GM23338 (cell line): ENCODE data around the gene SEL1L3. TPM values are rescaled to one million over a fixed set of nuclear protein-coding genes. Genes with fewer than 3 reads are reported as not detected.
A peak's percentile ranks its signal among the peaks of the same experiment; 100 is the strongest.

ENCODE experiments used
- ATAC-seq: fragments of 200-7000 bp; cut with Tn5 transposase; 3 replicates; pipeline ENCODE4 v1.9.1; 2020
- DNase-seq: peaks from one replicate; pipeline ENCODE4 v3.0.0-alpha.2; 2015; ENCODE audit warnings: low spot score
- H2AFZ ChIP-seq: fragments of 200-600 bp; sonication (generic); 2 replicates; pipeline ENCODE4 v1.8.0; 2016; ENCODE audit warnings: antibody characterized with exemption, mild to moderate bottlenecking, moderate library complexity
- H3F3A ChIP-seq: fragments of 200-600 bp; sonication (generic); replicated peaks from 2 replicates; pipeline ENCODE4 v1.8.0; 2017; ENCODE audit warnings: antibody characterized with exemption, mixed run types, low read depth
- H3K27ac ChIP-seq: fragments of 200-600 bp; sonication (generic); 2 replicates; pipeline ENCODE4 v1.6.1; 2016; ENCODE audit warnings: low read depth
- H3K27me3 ChIP-seq: fragments of 200-600 bp; sonication (generic); 2 replicates; pipeline ENCODE4 v1.8.0; 2016; ENCODE audit warnings: mild to moderate bottlenecking, mixed run types, moderate library complexity; ENCODE audit not compliant: insufficient read depth
- H3K36me3 ChIP-seq: fragments of 200-600 bp; sonication (generic); 2 replicates; pipeline ENCODE4 v1.8.0; 2016; ENCODE audit warnings: mild to moderate bottlenecking; ENCODE audit not compliant: insufficient read depth
- H3K4me1 ChIP-seq: fragments of 200-600 bp; sonication (generic); 2 replicates; pipeline ENCODE4 v1.8.0; 2016; ENCODE audit warnings: mild to moderate bottlenecking, moderate library complexity; ENCODE audit not compliant: insufficient read depth
- H3K4me2 ChIP-seq: fragments of 200-600 bp; sonication (generic); 2 replicates; pipeline ENCODE4 v1.7.1; 2017; ENCODE audit warnings: mixed run types
- H3K4me3 ChIP-seq: fragments of 200-600 bp; sonication (generic); 2 replicates; pipeline ENCODE4 v1.6.1; 2016; ENCODE audit warnings: mixed run types
- H3K79me2 ChIP-seq: fragments of 200-600 bp; sonication (generic); replicated peaks from 2 replicates; pipeline ENCODE4 v1.8.0; 2017; ENCODE audit warnings: mild to moderate bottlenecking; ENCODE audit not compliant: insufficient read depth
- H3K9me2 ChIP-seq: fragments of 200-600 bp; sonication (generic); 2 replicates; pipeline ENCODE4 v1.8.0; 2017; ENCODE audit not compliant: insufficient read depth
- H4K20me1 ChIP-seq: fragments of 200-600 bp; sonication (generic); replicated peaks from 2 replicates; pipeline ENCODE4 v1.8.0; 2017; ENCODE audit warnings: mild to moderate bottlenecking; ENCODE audit not compliant: insufficient read depth
- H3K27ac Mint-ChIP-seq: 2 replicates; pipeline ENCODE4 v1.8.0; 2020; ENCODE audit warnings: inconsistent platforms, mild to moderate bottlenecking, moderate library complexity, mixed read lengths
- H3K27me3 Mint-ChIP-seq: 3 replicates; pipeline ENCODE4 v1.8.0; 2022; ENCODE audit warnings: low read depth, mild to moderate bottlenecking, moderate library complexity, mixed read lengths, inconsistent platforms; ENCODE audit not compliant: insufficient read depth, poor library complexity
- H3K36me3 Mint-ChIP-seq: 3 replicates; pipeline ENCODE4 v1.8.0; 2021; ENCODE audit warnings: low read depth, mild to moderate bottlenecking, inconsistent platforms, moderate library complexity, mixed read lengths
- H3K4me1 Mint-ChIP-seq: 3 replicates; pipeline ENCODE4 v1.8.0; 2020; ENCODE audit warnings: mild to moderate bottlenecking, inconsistent platforms, mixed read lengths
- H3K4me3 Mint-ChIP-seq: 3 replicates; pipeline ENCODE4 v1.8.0; 2021; ENCODE audit warnings: moderate library complexity, mild to moderate bottlenecking, inconsistent platforms, mixed read lengths
- H3K9me3 Mint-ChIP-seq: 3 replicates; pipeline ENCODE4 v1.8.0; 2020; ENCODE audit warnings: moderate library complexity, mild to moderate bottlenecking, inconsistent platforms, mixed read lengths
- CREB1 ChIP-seq: fragments of 250-450 bp; sonication (Bioruptor Pico); IDR thresholded peaks from 2 replicates; pipeline ENCODE4 v1.5.0; 2020; ENCODE audit warnings: low read depth, mild to moderate bottlenecking, moderate library complexity
- EZH2 ChIP-seq: fragments of 200-600 bp; sonication (generic); IDR thresholded peaks from one replicate; pipeline ENCODE4 v1.8.0; 2017; ENCODE audit warnings: antibody characterized with exemption, mild to moderate bottlenecking, low read depth; ENCODE audit not compliant: unreplicated experiment
- EZH2phosphoT487 ChIP-seq: fragments of 200-600 bp; sonication (generic); IDR thresholded peaks from one replicate; pipeline ENCODE4 v1.8.1; 2018; ENCODE audit warnings: antibody characterized with exemption; ENCODE audit not compliant: unreplicated experiment
- JUNB ChIP-seq: IDR thresholded peaks from one replicate; pipeline ENCODE4 v1.6.1; 2016; ENCODE audit warnings: antibody characterized with exemption; ENCODE audit not compliant: unreplicated experiment
- NANOG ChIP-seq: IDR thresholded peaks from 2 replicates; pipeline ENCODE4 v1.6.1; 2016; ENCODE audit warnings: antibody characterized with exemption, borderline replicate concordance
- POLR2AphosphoS5 ChIP-seq: IDR thresholded peaks from 2 replicates; pipeline ENCODE4 v1.6.1; 2016; ENCODE audit warnings: antibody characterized with exemption, low read depth
- REST ChIP-seq: IDR thresholded peaks from one replicate; pipeline ENCODE4 v1.6.1; 2018; ENCODE audit warnings: antibody characterized with exemption; ENCODE audit not compliant: unreplicated experiment
- STAT1 ChIP-seq: IDR thresholded peaks from one replicate; pipeline ENCODE4 v1.6.1; 2016; ENCODE audit warnings: antibody characterized with exemption; ENCODE audit not compliant: unreplicated experiment
- ZNF114 ChIP-seq: fragments of 250-450 bp; sonication (Bioruptor Pico); IDR thresholded peaks from 2 replicates; pipeline ENCODE4 v1.5.0; 2020; ENCODE audit warnings: mild to moderate bottlenecking, moderate library complexity
- ZNF331 ChIP-seq: fragments of 250-450 bp; sonication (Bioruptor Pico); IDR thresholded peaks from 2 replicates; pipeline ENCODE4 v1.5.0; 2020; ENCODE audit warnings: low read depth, mild to moderate bottlenecking, moderate library complexity
- polyA plus RNA-seq: library from polyadenylated mRNA; unstranded; fragments of >200 nt; fragmentation: Nextera tagmentation; extraction: Ambion mirVana; gene quantifications from 2 replicates; pipeline ENCODE4 v1.2.1, GENCODE V29; 2016
- total RNA-seq: library from RNA; depleted of rRNA; stranded (reverse); fragments of >200 nt; shearing (Covaris generic); gene quantifications from 2 replicates; pipeline ENCODE4 v1.2.3, GENCODE V29; 2014
- TF ChIP-seq, protein P1 (sequence below): IDR thresholded peaks from 2 replicates; pipeline ENCODE4 v1.6.1; 2016; ENCODE audit warnings: antibody characterized with exemption
- TF ChIP-seq, protein P2 (sequence below): fragments of 250-450 bp; sonication (Bioruptor Pico); IDR thresholded peaks from 2 replicates; pipeline ENCODE4 v1.5.0; 2020; ENCODE audit warnings: mild to moderate bottlenecking, moderate library complexity

Gene SEL1L3
- total and polyA plus RNA-seq, 2 experiments from 2014 or later: 17.1 to 61.7 TPM

- no peak for DNase-seq
- peaks cover 60% of the 10 kb centered on the region for H3K79me2 ChIP-seq
- no peak for TF ChIP-seq CREB1 (CRISPR knock-in tag)
- TF ChIP-seq EZH2phosphoT487: no peak
- no peak for TF ChIP-seq JUNB
- TF ChIP-seq STAT1: no peak
- TF ChIP-seq ZNF331 (CRISPR knock-in tag): no peak
- no peak for TF ChIP-seq ZNF114 (CRISPR knock-in tag)
- no peak for TF ChIP-seq NANOG
- TF ChIP-seq POLR2AphosphoS5: no peak
- TF ChIP-seq, protein P1, sequence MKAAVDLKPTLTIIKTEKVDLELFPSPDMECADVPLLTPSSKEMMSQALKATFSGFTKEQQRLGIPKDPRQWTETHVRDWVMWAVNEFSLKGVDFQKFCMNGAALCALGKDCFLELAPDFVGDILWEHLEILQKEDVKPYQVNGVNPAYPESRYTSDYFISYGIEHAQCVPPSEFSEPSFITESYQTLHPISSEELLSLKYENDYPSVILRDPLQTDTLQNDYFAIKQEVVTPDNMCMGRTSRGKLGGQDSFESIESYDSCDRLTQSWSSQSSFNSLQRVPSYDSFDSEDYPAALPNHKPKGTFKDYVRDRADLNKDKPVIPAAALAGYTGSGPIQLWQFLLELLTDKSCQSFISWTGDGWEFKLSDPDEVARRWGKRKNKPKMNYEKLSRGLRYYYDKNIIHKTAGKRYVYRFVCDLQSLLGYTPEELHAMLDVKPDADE: no peak
- no peak for TF ChIP-seq EZH2
- TF ChIP-seq REST: no peak
- TF ChIP-seq, protein P2, sequence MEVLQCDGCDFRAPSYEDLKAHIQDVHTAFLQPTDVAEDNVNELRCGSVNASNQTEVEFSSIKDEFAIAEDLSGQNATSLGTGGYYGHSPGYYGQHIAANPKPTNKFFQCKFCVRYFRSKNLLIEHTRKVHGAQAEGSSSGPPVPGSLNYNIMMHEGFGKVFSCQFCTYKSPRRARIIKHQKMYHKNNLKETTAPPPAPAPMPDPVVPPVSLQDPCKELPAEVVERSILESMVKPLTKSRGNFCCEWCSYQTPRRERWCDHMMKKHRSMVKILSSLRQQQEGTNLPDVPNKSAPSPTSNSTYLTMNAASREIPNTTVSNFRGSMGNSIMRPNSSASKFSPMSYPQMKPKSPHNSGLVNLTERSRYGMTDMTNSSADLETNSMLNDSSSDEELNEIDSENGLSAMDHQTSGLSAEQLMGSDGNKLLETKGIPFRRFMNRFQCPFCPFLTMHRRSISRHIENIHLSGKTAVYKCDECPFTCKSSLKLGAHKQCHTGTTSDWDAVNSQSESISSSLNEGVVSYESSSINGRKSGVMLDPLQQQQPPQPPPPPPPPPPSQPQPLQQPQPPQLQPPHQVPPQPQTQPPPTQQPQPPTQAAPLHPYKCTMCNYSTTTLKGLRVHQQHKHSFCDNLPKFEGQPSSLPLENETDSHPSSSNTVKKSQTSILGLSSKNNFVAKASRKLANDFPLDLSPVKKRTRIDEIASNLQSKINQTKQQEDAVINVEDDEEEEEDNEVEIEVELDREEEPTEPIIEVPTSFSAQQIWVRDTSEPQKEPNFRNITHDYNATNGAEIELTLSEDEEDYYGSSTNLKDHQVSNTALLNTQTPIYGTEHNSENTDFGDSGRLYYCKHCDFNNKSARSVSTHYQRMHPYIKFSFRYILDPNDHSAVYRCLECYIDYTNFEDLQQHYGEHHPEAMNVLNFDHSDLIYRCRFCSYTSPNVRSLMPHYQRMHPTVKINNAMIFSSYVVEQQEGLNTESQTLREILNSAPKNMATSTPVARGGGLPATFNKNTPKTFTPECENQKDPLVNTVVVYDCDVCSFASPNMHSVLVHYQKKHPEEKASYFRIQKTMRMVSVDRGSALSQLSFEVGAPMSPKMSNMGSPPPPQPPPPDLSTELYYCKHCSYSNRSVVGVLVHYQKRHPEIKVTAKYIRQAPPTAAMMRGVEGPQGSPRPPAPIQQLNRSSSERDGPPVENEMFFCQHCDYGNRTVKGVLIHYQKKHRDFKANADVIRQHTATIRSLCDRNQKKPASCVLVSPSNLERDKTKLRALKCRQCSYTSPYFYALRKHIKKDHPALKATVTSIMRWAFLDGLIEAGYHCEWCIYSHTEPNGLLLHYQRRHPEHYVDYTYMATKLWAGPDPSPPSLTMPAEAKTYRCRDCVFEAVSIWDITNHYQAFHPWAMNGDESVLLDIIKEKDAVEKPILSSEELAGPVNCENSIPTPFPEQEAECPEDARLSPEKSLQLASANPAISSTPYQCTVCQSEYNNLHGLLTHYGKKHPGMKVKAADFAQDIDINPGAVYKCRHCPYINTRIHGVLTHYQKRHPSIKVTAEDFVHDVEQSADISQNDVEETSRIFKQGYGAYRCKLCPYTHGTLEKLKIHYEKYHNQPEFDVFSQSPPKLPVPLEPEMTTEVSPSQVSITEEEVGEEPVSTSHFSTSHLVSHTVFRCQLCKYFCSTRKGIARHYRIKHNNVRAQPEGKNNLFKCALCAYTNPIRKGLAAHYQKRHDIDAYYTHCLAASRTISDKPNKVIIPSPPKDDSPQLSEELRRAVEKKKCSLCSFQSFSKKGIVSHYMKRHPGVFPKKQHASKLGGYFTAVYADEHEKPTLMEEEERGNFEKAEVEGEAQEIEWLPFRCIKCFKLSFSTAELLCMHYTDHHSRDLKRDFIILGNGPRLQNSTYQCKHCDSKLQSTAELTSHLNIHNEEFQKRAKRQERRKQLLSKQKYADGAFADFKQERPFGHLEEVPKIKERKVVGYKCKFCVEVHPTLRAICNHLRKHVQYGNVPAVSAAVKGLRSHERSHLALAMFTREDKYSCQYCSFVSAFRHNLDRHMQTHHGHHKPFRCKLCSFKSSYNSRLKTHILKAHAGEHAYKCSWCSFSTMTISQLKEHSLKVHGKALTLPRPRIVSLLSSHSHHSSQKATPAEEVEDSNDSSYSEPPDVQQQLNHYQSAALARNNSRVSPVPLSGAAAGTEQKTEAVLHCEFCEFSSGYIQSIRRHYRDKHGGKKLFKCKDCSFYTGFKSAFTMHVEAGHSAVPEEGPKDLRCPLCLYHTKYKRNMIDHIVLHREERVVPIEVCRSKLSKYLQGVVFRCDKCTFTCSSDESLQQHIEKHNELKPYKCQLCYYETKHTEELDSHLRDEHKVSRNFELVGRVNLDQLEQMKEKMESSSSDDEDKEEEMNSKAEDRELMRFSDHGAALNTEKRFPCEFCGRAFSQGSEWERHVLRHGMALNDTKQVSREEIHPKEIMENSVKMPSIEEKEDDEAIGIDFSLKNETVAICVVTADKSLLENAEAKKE (CRISPR knock-in tag): no peak
- H3K27ac Mint-ChIP-seq: no peak overlapping the region
- no peaks in the 10 kb centered on the region; the same call in 1 of the 2 replicates for H3K36me3 ChIP-seq
- peak overlapping the region; percentile 59 for H3K4me2 ChIP-seq
- no peaks in the 10 kb centered on the region for H3K27me3 ChIP-seq
- peaks cover 43% of the 10 kb centered on the region for H3K4me1 Mint-ChIP-seq
- H3K9me2 ChIP-seq: no peaks in the 10 kb centered on the region
- no peak overlapping the region for H3K27ac ChIP-seq
- peaks cover 23% of the 10 kb centered on the region for H3K36me3 Mint-ChIP-seq
- H3K4me3 ChIP-seq: 0 out of 2 replicates have a peak overlapping the region, but pooled peaks have one; percentile 28
- peaks cover 2% of the 10 kb centered on the region for H3K27me3 Mint-ChIP-seq
- H3F3A ChIP-seq: no peaks in the 10 kb centered on the region
- no peaks in the 10 kb centered on the region for H3K9me3 Mint-ChIP-seq
- peaks cover 28% of the 10 kb centered on the region for H3K4me1 ChIP-seq
- no peak overlapping the region for H2AFZ ChIP-seq
- no peak for ATAC-seq
- H4K20me1 ChIP-seq: peaks cover 5% of the 10 kb centered on the region
- H3K4me3 Mint-ChIP-seq: no peak overlapping the region; the same call in 2 of the 3 replicates
Observed at GRCh38 chr4:25844961-25845712, 17.7 kb downstream of the SEL1L3 start.
